ENCODE results near the gene SNAP47.
"Not testable (repeated sequence)": the region's sequence is repeated elsewhere in the genome, so short reads cannot be mapped to it uniquely, and the experiment has no call there.

The SNAP47 gene, protein sequence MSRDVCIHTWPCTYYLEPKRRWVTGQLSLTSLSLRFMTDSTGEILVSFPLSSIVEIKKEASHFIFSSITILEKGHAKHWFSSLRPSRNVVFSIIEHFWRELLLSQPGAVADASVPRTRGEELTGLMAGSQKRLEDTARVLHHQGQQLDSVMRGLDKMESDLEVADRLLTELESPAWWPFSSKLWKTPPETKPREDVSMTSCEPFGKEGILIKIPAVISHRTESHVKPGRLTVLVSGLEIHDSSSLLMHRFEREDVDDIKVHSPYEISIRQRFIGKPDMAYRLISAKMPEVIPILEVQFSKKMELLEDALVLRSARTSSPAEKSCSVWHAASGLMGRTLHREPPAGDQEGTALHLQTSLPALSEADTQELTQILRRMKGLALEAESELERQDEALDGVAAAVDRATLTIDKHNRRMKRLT

GRCh38 chr1:227734856-227735538 lies at the start of gene SNAP47, which contains the start of gene JMJD4:
Gene SNAP47, plus strand, starts transcription at chr1:227735435. Its CDS starts 12,302 bp downstream, at chr1:227747737.
Gene JMJD4, minus strand, starts transcription at chr1:227735302. Its CDS starts 29 bp downstream, at chr1:227735273.
- peak; percentile 91 to 95 for DNase-seq

- no peak for DNase-seq
Observed at GRCh38 chr1:227685807-227686206, 49.4 kb upstream of the SNAP47 start.

DNA sequence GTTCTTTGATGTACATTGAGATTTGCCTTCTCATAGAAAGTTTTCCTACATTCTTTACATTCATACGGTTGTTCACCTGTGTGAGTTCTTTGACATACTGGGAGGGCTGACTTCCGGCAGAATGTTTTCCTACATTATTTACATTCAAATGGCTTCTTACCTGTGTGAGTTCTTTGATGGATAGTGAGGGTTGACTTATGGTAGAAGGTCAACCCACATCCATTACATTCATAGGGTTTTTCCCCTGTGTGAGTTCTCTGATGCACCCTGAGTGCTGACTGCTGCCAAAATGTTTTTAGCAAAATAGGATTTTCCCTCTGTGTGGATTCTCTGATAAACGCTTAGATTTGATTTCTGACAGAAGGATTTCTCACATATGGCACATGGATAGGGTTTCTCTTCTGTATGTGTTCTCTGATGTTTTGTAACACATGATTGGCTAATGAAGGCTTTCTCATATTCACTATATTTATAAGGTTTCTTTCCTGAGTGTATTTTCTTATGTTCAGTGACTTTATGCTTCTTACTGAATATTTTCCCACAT lies 37.8 kb upstream of the SNAP47 start:
- DNase-seq: no peak

DNA sequence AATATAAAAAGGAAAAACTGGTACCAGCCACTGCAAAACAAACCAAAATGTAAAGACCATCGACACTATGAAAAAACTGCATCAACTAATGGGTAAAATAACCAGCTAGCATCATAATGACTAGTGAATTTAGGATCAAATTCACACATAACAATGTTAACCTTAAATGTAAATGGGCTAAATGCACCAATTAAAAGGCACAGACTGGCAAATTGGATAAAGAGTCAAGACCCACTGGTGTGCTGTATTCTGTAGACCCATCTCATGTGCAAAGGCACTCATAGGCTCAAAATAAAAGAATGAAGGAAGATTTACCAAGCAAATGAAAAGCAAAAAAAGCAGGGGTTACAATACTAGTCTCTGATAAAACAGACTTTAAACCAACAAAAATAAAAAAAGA lies 33.6 kb upstream of the SNAP47 start:
- DNase-seq: not testable (repeated sequence)

DNA sequence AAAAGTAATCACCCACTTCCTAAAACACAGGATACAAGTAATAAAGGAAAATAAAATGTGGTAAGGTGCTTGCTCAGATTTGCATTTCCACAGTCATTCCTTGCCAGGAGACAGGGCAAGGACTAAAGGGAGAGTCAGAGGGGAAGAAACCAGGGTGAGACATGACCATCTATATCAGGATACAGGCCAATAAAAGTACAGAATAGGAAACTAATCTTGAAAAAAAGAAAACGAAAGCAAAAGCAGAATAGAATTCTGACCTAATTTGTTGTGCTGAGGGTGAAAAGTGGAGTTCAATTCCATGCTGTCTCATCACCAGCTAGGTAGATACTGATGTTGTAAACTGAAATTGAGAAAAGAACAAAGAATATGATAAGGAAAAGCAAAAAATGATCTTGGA lies 27.4 kb upstream of the SNAP47 start:
- no peak for DNase-seq

GRCh38 chr1:227709451-227709850 lies 25.8 kb upstream of the SNAP47 start:
- no peak for DNase-seq

DNA sequence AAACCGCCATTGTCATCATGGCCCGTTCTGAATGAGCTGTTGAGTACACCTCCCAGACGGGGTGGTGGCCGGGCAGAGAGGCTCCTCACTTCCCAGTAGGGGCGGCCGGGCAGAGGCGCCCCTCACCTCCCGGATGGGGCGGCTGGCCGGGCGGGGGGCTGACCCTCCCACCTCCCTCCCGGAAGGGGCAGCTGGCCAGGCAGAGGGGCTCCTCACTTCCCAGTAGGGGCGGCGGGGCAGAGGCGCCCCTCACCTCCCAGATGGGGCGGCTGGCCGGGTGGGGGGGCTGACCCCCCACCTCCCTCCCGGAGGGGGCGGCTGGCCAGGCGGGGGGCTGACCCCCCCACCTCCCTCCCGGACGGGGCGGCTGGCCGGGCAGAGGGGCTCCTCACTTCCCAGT lies 24.8 kb upstream of the SNAP47 start:
- DNase-seq: not testable (repeated sequence)

- DNase-seq: no peak
Observed at GRCh38 chr1:227712648-227713047, 22.6 kb upstream of the SNAP47 start.

- DNase-seq: no peak
Observed at GRCh38 chr1:227718932-227719331, 16.3 kb upstream of the SNAP47 start.

- no peak for DNase-seq
Observed at GRCh38 chr1:227723474-227723873, 11.8 kb upstream of the SNAP47 start.

- no peak for DNase-seq
Observed at GRCh38 chr1:227725046-227725445, 10.2 kb upstream of the SNAP47 start.

DNA sequence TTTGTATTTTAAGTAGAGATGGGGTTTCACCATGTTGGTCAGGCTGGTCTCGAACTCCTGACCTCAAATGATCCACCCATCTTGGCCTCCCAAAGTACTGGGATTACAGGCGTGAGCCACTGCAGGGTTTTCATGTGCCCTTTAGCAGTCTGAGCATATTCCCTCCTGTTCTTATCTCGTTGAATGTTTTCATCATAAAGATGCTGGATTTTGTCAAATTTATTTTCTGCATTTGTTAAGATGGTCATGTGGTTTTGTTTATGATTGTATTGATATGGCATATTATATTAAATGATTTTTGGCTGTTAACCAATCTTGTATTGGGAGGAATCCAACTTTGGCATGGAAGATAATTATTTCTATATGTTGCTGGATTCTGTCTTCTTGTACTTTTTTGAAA lies 8.9 kb upstream of the SNAP47 start:
- no peak for DNase-seq

DNA sequence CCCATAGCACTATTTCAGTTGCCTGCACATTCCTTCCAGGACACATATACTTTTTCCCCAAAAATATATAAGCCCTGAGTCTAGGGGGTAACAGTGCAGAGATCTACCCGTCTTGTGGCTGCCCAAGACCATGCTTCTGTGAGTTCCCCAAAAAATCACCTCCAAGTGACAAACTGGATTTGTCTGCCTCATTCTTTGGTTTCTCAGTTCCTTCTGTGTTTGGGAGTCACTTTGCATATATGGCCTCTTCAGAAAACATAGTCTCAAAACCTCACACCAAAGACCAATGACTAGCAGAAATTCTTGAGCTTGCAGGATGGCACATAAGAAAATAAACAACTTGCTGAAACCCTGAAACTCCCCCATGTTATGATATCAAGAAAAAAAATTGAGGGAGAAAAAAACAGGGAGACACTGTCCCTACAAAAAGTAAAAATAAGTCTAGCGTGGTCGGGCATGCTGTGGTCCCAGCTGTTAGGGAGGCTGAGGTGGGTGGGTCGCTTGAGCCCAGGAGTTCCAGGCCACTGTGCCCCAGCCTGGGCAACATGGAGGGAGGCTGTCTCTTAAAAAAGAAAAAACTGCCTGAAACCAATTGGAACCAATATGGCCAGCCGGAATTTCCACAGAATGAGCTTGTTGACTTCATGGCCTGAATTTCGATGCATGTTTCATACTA lies 8.2 kb upstream of the SNAP47 start:
- no peak for DNase-seq

- peak; percentile 59 to 74 for DNase-seq
Observed at GRCh38 chr1:227728059-227728891, 7.0 kb upstream of the SNAP47 start.

DNA sequence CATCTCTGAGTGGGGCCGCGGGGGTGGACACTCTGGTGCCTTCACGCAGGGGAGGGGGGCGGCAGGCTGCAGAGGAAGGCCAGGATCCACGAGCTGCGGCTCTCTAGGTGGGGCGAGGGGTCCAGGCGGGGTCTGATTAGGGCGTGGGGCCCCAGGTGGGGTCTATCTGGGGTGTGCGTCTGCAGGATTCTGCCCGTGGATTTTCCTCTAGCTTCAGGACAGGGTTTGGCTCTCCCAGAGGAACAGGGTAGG lies 6.4 kb upstream of the SNAP47 start:
- no peak for DNase-seq

- no peak for DNase-seq
Observed at GRCh38 chr1:227729144-227729880, 5.9 kb upstream of the SNAP47 start.

GRCh38 chr1:227729881-227730629 lies 5.2 kb upstream of the SNAP47 start:
- DNase-seq: peak in 1 of 2 donors; percentile 54

GRCh38 chr1:227730630-227731151 lies 4.5 kb upstream of the SNAP47 start:
- DNase-seq: no peak

DNA sequence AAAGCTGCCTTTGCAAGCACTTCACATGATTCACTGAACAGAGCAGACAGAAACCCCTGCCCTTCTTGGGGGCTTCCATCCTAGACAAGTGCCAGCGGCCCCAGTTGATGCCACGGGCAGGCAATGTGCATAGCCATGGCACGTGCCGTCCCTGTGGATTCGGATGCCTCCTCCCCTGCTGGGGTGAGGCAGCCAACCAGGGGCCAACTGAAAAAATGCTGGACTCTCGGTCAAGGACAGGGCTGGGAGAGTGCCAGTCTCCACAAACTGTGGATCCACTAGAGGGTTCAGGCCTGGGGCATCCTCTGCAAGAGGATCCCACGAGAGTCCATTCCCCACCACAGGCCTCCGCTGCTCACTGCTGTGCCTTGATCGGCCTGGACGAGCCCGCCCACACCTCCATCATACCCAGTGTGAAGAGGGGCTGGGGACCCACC lies 4.0 kb upstream of the SNAP47 start:
- no peak for DNase-seq

DNA sequence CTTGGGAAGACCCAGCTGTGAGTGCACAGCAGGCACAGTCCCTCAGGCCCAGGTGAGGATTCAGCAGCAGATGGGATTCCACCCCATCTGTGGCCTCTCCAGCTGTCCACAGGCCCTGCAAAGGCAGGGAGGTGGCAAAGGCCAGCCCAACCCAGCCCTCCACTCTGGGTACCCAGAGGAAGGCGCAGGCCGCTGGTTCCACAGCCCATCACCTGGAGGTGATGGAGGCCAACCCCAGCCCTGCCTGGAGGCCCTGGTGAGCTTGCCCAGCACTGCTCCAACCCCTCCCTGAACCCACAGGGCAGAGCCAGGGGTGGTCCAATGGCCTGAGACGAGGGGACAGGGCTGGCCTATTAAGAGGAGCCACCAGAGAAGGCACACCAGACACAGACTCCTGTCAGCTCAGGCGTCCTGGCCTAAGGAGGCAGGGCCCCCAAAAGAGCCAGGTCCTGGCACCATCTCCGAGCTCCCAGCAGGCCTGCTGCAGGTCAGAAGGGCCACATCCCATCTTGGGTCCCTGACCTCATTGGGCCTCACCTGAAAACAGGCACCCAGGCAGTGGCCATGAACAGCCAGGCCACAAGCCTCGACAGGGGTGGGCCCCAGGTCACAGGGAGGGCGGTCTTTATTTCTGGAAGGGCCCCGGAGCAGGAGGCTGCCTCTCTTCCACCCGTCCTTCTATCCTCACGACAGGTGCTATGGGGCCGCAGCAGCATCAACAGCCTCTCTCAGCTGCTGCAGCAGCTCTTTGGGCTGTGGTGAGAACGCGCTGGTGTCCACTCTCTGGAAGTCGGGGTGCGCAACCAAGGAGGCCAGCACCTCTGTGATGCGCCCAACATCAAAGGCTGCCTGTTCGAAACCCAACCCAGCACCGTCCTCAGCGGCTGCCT lies 3.3 kb upstream of the SNAP47 start:
- no peak for DNase-seq
